Trophoblast cell (in vitro differentiated cells and primary cell): Measurements from ENCODE around the gene IL1R1.
"Not testable (repeated sequence)": the region's sequence is repeated elsewhere in the genome, so short reads cannot be mapped to it uniquely, and the experiment has no call there.

ENCODE experiments used
- DNase-seq, 2 donors: peaks; one replicate each; pipeline ENCODE4 v3.0.0-alpha.2; 2016
- H2AFZ ChIP-seq: 2 replicates; pipeline ENCODE4 v1.6.1; 2013; ENCODE audit warnings: low read length, moderate library complexity, mild to moderate bottlenecking; ENCODE audit not compliant: insufficient read depth, poor library complexity
- H2AK5ac ChIP-seq: 2 replicates; pipeline ENCODE4 v1.6.1; 2013; ENCODE audit warnings: mild to moderate bottlenecking, low read length
- H2BK120ac ChIP-seq: 2 replicates; pipeline ENCODE4 v1.6.1; 2013; ENCODE audit warnings: low read length, mild to moderate bottlenecking, moderate library complexity; ENCODE audit not compliant: insufficient read depth, poor library complexity
- H2BK12ac ChIP-seq: 2 replicates; pipeline ENCODE4 v1.6.1; 2013; ENCODE audit warnings: mild to moderate bottlenecking, low read length, moderate library complexity
- H2BK5ac ChIP-seq: 2 replicates; pipeline ENCODE4 v1.6.1; 2013; ENCODE audit warnings: low read length, low read depth, moderate library complexity, mild to moderate bottlenecking; ENCODE audit not compliant: poor library complexity
- H3K14ac ChIP-seq: 2 replicates; pipeline ENCODE4 v1.6.1; 2013; ENCODE audit warnings: mild to moderate bottlenecking, low read length
- H3K18ac ChIP-seq: 2 replicates; pipeline ENCODE4 v1.6.1; 2013; ENCODE audit warnings: mild to moderate bottlenecking, low read length
- H3K23ac ChIP-seq: 2 replicates; pipeline ENCODE4 v1.6.1; 2013; ENCODE audit warnings: low read length
- H3K27ac ChIP-seq: 2 replicates; pipeline ENCODE4 v1.5.1; 2013; ENCODE audit warnings: low read depth, mild to moderate bottlenecking, inconsistent platforms, low read length, moderate library complexity
- H3K27me3 ChIP-seq: 2 replicates; pipeline ENCODE4 v1.6.1; 2013; ENCODE audit warnings: inconsistent platforms, mild to moderate bottlenecking, low read length, moderate library complexity; ENCODE audit not compliant: insufficient read depth
- H3K36me3 ChIP-seq, 2 experiments: 1 replicate in 1 of 2; 2 replicates in 1 of 2; pipeline ENCODE4 v1.6.1; 2013; ENCODE audit warnings: low read length in 2 of 2, mild to moderate bottlenecking in 2 of 2, moderate library complexity in 1 of 2; ENCODE audit not compliant: insufficient read depth in 2 of 2, control insufficient read depth in 1 of 2
- H3K4ac ChIP-seq: 2 replicates; pipeline ENCODE4 v1.6.1; 2013; ENCODE audit warnings: low read depth, mild to moderate bottlenecking, low read length, moderate library complexity
- H3K4me1 ChIP-seq, 2 experiments: 1 replicate in 1 of 2; 2 replicates in 1 of 2; pipeline ENCODE4 v1.6.1; 2013; ENCODE audit warnings: low read length in 2 of 2, mild to moderate bottlenecking in 2 of 2, moderate library complexity in 1 of 2; ENCODE audit not compliant: insufficient read depth in 2 of 2, control insufficient read depth in 1 of 2
- H3K4me2 ChIP-seq: 2 replicates; pipeline ENCODE4 v1.6.1; 2013; ENCODE audit warnings: inconsistent platforms, mild to moderate bottlenecking, low read length, moderate library complexity
- H3K4me3 ChIP-seq: 2 replicates; pipeline ENCODE4 v1.5.1; 2013; ENCODE audit warnings: mild to moderate bottlenecking, low read depth, low read length, inconsistent platforms
- H3K79me1 ChIP-seq: one replicate; pipeline ENCODE4 v1.6.1; 2013; ENCODE audit warnings: low read length
- H3K79me2 ChIP-seq: 2 replicates; pipeline ENCODE4 v1.6.1; 2013; ENCODE audit warnings: low read length, mild to moderate bottlenecking; ENCODE audit not compliant: control insufficient read depth, insufficient read depth, poor library complexity
- H3K9ac ChIP-seq: 2 replicates; pipeline ENCODE4 v1.6.1; 2013; ENCODE audit warnings: mild to moderate bottlenecking, low read length
- H3K9me3 ChIP-seq: 2 replicates; pipeline ENCODE4 v1.6.1; 2013; ENCODE audit warnings: low read depth, mild to moderate bottlenecking, control low read depth, inconsistent platforms, low read length; ENCODE audit not compliant: insufficient read depth
- H4K12ac ChIP-seq: 2 replicates; pipeline ENCODE4 v1.6.1; 2013; ENCODE audit warnings: low read depth, mild to moderate bottlenecking, low read length, moderate library complexity
- H4K8ac ChIP-seq: 2 replicates; pipeline ENCODE4 v1.6.1; 2013; ENCODE audit warnings: low read depth, mild to moderate bottlenecking, low read length, moderate library complexity
- H4K91ac ChIP-seq: one replicate; pipeline ENCODE4 v1.6.1; 2013; ENCODE audit warnings: low read depth, mild to moderate bottlenecking, low read length, moderate library complexity
- WGBS: extraction: QIAGEN DNeasy Blood & Tissue Kit; methylation state at CpG from one replicate; pipeline ENCODE4 v1.1.7; 2013; ENCODE audit warnings: missing lambda C conversion rate; ENCODE audit not compliant: insufficient read length, insufficient coverage; ENCODE audit errors: extremely low coverage; 5-methylcytosine and 5-hydroxymethylcytosine counted together

Gene IL1R1

DNA sequence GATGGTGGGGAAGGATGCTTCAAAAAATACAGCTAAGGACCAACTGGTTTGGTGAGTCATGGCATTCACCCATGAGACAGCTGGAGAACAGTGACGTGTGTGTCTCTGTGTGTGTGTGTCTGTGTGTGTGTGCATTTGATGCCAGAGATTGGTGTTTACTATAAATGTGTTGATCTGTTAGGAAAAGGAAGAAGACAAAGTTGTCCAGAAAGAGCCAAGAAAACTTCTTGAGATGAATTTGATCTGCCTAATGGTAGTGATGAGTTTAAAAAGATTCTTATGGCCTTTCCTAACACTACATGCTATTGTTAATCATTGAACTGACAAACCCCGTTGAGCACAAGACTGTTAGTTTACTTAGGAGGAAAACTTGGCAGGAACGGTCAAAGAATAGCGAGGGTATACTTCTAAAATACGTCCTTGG lies 36.4 kb upstream of the IL1R1 start:
- Histone ChIP-seq H2BK120ac (no peak overlapping the region), H3K9ac (no peak overlapping the region), H3K79me1 (peaks cover 6% of the 10 kb centered on the region), H2AFZ (no peak overlapping the region), H3K27me3 (no peaks in the 10 kb centered on the region), H3K4me3 (no peak overlapping the region), H3K4me1 (peaks cover 2 to 4% of the 10 kb centered on the region in 2 experiments), H3K36me3 (no peaks in the 10 kb centered on the region), H3K27ac (no peak overlapping the region), H4K91ac (no peak overlapping the region), H3K4ac (no peak overlapping the region), H3K79me2 (peaks cover 1% of the 10 kb centered on the region), H3K18ac (no peak overlapping the region), H2BK5ac (no peak overlapping the region), H3K4me2 (no peak overlapping the region), H4K8ac (no peak overlapping the region), H4K12ac (no peak overlapping the region), H3K14ac (no peak overlapping the region), H3K9me3 (no peaks in the 10 kb centered on the region), H2AK5ac (no peak overlapping the region), H2BK12ac (no peak overlapping the region), H3K23ac (no peak overlapping the region)
- peak in 1 of 2 donors; percentile 40 for DNase-seq
- no CpG with 5 or more reads among the region's 5 CpGs for WGBS

DNA sequence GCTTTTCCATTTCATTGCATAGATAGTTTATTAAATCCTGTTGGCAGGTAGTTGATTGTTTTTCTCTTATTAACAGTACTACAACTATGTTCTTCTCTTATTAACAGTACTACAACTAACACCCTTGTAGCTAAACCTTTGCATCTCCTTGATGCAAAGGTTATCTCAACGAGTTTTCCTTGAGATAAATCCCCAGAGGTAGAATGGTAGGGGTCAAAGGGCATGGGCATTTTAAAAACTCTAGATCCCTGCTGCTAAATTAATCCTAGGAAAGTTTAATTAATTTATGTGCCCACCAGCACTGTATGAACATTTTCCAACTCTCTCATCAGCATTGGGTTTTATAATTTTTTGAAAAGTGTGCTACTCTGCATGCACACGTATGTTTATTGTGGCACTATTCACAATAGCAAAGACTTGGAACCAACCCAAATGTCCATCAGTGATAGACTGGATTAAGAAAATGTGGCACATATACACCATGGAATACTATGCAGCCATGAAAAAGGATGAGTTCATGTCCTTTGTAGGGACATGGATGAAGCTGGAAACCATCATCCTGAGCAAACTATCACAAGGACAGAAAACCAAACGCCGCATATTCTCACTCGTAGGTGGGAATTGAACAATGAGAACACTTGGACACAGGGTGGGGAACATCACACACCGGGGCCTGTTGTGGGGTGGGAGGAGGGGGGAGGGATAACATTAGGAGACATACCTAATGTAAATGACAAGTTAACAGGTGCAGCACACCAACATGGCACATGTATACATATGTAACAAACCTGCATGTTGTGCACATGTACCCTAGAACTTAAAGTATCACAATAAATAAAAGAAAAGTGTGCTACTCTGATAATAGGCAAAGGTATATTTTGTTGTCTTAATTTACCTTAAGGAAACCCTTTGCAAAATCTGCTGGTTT lies 35.5 kb upstream of the IL1R1 start:
- not testable (repeated sequence) for H2BK12ac ChIP-seq, H3K79me1 ChIP-seq, H2BK5ac ChIP-seq, H2BK120ac ChIP-seq, H3K9ac ChIP-seq, H3K14ac ChIP-seq, H4K91ac ChIP-seq, H3K4me2 ChIP-seq, H2AK5ac ChIP-seq, H4K12ac ChIP-seq, H3K79me2 ChIP-seq, H2AFZ ChIP-seq, H3K18ac ChIP-seq, H3K36me3 ChIP-seq, H3K27me3 ChIP-seq, H3K9me3 ChIP-seq, H3K23ac ChIP-seq, H3K27ac ChIP-seq, H3K4ac ChIP-seq, H3K4me3 ChIP-seq, H3K4me1 ChIP-seq, H4K8ac ChIP-seq, DNase-seq
- WGBS: no CpG with 5 or more reads among the region's 6 CpGs

DNA sequence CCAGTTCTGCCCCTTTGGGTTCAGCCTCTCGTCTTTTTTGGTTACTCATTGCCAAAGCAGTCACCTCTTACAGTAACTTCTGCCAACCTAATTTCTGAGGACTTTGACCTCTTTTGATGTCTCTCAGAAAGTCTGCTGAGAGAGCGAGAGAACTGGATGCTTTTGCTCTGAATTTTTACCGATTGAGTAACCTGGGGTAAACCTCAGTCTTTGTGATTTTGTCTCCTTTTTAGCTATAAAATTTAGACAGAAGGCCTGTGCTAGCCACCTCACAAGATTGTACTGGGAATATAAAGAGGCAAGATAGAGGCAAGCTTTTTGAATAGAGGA lies 34.8 kb upstream of the IL1R1 start:
- Histone ChIP-seq H3K23ac (no peak overlapping the region), H2AK5ac (no peak overlapping the region), H4K91ac (no peak overlapping the region), H2BK120ac (no peak overlapping the region), H2AFZ (no peak overlapping the region), H3K27ac (no peak overlapping the region), H3K79me2 (no peaks in the 10 kb centered on the region), H3K4ac (no peak overlapping the region), H3K4me3 (no peak overlapping the region), H3K9me3 (no peaks in the 10 kb centered on the region), H2BK12ac (no peak overlapping the region), H3K14ac (no peak overlapping the region), H3K9ac (no peak overlapping the region), H3K4me2 (no peak overlapping the region), H4K12ac (no peak overlapping the region), H3K27me3 (no peaks in the 10 kb centered on the region), H4K8ac (no peak overlapping the region), H2BK5ac (no peak overlapping the region), H3K4me1 (peaks cover 4 to 10% of the 10 kb centered on the region in 2 experiments), H3K18ac (no peak overlapping the region), H3K36me3 (no peaks in the 10 kb centered on the region), H3K79me1 (peaks cover 3% of the 10 kb centered on the region)
- DNase-seq: peak in 1 of 2 donors; percentile 60
- no CpG with 5 or more reads among the region's 3 CpGs for WGBS

DNA sequence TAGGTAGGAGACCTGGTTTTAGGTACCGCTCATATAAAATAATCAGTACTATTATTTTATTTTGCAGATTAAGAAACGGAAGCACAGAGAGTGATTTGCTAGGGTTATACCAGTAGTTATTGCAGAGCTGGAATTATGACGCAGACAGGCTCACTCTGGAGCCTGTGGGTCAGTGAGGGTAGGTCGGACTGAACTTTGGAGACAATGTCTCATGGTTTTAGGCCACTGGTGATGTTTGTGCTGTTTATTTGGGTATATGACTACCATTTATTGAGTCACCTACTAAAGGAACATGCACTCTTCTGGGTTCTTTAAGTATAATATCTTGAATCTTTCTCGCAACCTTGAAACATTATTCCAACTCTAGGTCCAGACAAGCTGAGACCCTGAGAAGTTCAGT lies 33.5 kb upstream of the IL1R1 start:
- no peak overlapping the region for H3K4me2 ChIP-seq
- peaks cover 6% of the 10 kb centered on the region for H3K79me1 ChIP-seq
- H3K27me3 ChIP-seq: no peaks in the 10 kb centered on the region
- DNase-seq: peak in 1 of 2 donors; percentile 15
- H2BK5ac ChIP-seq: no peak overlapping the region
- no peak overlapping the region for H3K9ac ChIP-seq
- no peak overlapping the region for H3K18ac ChIP-seq
- no peak overlapping the region for H2AK5ac ChIP-seq
- no peaks in the 10 kb centered on the region for H3K9me3 ChIP-seq
- no peak overlapping the region for H3K14ac ChIP-seq
- WGBS: no CpG with 5 or more reads among the region's 5 CpGs
- H3K23ac ChIP-seq: no peak overlapping the region
- no peak overlapping the region for H4K8ac ChIP-seq
- no peak overlapping the region for H2BK12ac ChIP-seq
- no peaks in the 10 kb centered on the region for H3K36me3 ChIP-seq
- H4K91ac ChIP-seq: no peak overlapping the region
- H3K27ac ChIP-seq: no peak overlapping the region
- no peak overlapping the region for H2BK120ac ChIP-seq
- no peak overlapping the region for H2AFZ ChIP-seq
- no peak overlapping the region for H4K12ac ChIP-seq
- H3K4ac ChIP-seq: no peak overlapping the region
- peaks cover 4 to 10% of the 10 kb centered on the region in 2 experiments for H3K4me1 ChIP-seq
- H3K4me3 ChIP-seq: no peak overlapping the region
- H3K79me2 ChIP-seq: no peaks in the 10 kb centered on the region
